GM18526 (cell line): ENCODE measurements around the gene NAV2.

Experiments
- POLR2A ChIP-seq: IDR thresholded peaks from 3 replicates; pipeline ENCODE4 v1.6.1; 2011; ENCODE audit not compliant: insufficient read length; ENCODE audit errors: extremely low read depth

The NAV2 gene

GRCh38 chr11:19725379-19726079 is 12.9 kb downstream of the NAV2 start:
- no peak for TF ChIP-seq POLR2A

- TF ChIP-seq POLR2A: no peak
Measured at GRCh38 chr11:19727246-19727645, 14.6 kb downstream of the NAV2 start.

- TF ChIP-seq POLR2A: no peak
Measured at GRCh38 chr11:19728436-19728835, 15.8 kb downstream of the NAV2 start.

GRCh38 chr11:19729141-19729540 is 16.5 kb downstream of the NAV2 start:
- no peak for TF ChIP-seq POLR2A

GRCh38 chr11:19730373-19730772 is 17.7 kb downstream of the NAV2 start:
- no peak for TF ChIP-seq POLR2A

- no peak for TF ChIP-seq POLR2A
Measured at GRCh38 chr11:19734171-19734570, 21.5 kb downstream of the NAV2 start.

- no peak for TF ChIP-seq POLR2A
Measured at GRCh38 chr11:19735157-19735908, 22.7 kb downstream of the NAV2 start.

- TF ChIP-seq POLR2A: no peak
Measured at GRCh38 chr11:19735909-19736498, 23.4 kb downstream of the NAV2 start.

GRCh38 chr11:19736831-19737230 is 24.2 kb downstream of the NAV2 start:
- TF ChIP-seq POLR2A: no peak

- no peak for TF ChIP-seq POLR2A
Measured at GRCh38 chr11:19737575-19737974, 24.9 kb downstream of the NAV2 start.

GRCh38 chr11:19738124-19738523 is 25.5 kb downstream of the NAV2 start:
- no peak for TF ChIP-seq POLR2A

- no peak for TF ChIP-seq POLR2A
Measured at GRCh38 chr11:19739872-19740271, 27.2 kb downstream of the NAV2 start.

- TF ChIP-seq POLR2A: no peak
Measured at GRCh38 chr11:19740586-19740985, 27.9 kb downstream of the NAV2 start.

- TF ChIP-seq POLR2A: no peak
Measured at GRCh38 chr11:19742588-19743292, 30.1 kb downstream of the NAV2 start.

- no peak for TF ChIP-seq POLR2A
Measured at GRCh38 chr11:19743622-19744021, 31.0 kb downstream of the NAV2 start.

GRCh38 chr11:19744130-19744529 is 31.5 kb downstream of the NAV2 start:
- TF ChIP-seq POLR2A: no peak

- no peak for TF ChIP-seq POLR2A
Measured at GRCh38 chr11:19746086-19746485, 33.4 kb downstream of the NAV2 start.
